ENCODE data around the gene SLC37A1.

The SLC37A1 gene

DNA sequence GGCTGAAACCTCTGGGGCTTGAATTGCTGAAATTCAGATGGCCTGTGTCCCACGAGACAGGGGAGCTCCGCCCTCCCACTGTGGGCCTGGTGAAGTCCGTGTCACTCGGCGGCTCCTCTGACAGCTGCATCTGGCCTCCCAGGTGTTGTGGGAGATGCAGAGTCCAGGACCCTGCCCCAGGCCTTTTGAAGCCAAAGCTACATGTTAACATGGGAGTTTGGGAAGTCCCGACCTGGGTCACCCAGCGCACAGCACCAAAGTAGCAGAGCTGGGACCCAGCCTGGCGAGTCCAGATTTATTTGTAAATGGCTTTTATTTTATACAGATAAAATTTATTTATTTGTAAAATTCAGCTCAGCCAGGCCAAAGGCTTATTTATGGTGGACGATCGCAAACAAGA lies 28.9 kb downstream of the SLC37A1 start:
- no peak for TF ChIP-seq POLR2AphosphoS5 (IDR thresholded peaks at IDR 0.05; ENCODE audit: low read depth, low read length)
- TF ChIP-seq, protein P1, sequence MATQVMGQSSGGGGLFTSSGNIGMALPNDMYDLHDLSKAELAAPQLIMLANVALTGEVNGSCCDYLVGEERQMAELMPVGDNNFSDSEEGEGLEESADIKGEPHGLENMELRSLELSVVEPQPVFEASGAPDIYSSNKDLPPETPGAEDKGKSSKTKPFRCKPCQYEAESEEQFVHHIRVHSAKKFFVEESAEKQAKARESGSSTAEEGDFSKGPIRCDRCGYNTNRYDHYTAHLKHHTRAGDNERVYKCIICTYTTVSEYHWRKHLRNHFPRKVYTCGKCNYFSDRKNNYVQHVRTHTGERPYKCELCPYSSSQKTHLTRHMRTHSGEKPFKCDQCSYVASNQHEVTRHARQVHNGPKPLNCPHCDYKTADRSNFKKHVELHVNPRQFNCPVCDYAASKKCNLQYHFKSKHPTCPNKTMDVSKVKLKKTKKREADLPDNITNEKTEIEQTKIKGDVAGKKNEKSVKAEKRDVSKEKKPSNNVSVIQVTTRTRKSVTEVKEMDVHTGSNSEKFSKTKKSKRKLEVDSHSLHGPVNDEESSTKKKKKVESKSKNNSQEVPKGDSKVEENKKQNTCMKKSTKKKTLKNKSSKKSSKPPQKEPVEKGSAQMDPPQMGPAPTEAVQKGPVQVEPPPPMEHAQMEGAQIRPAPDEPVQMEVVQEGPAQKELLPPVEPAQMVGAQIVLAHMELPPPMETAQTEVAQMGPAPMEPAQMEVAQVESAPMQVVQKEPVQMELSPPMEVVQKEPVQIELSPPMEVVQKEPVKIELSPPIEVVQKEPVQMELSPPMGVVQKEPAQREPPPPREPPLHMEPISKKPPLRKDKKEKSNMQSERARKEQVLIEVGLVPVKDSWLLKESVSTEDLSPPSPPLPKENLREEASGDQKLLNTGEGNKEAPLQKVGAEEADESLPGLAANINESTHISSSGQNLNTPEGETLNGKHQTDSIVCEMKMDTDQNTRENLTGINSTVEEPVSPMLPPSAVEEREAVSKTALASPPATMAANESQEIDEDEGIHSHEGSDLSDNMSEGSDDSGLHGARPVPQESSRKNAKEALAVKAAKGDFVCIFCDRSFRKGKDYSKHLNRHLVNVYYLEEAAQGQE (IDR thresholded peaks at IDR 0.05; ENCODE audit: insufficient read depth in 1 of 2, low read depth in 2 of 2, low read length in 2 of 2): no peak
- no peak for TF ChIP-seq TAF1 (IDR thresholded peaks at IDR 0.05; ENCODE audit: borderline replicate concordance, insufficient read depth, low read length)
- no peak for TF ChIP-seq FOXP2 (optimal IDR thresholded peaks at IDR 0.05; ENCODE audit: borderline replicate concordance, extremely low read depth, extremely low read length, insufficient read depth)
- TF ChIP-seq SIN3A (IDR thresholded peaks at IDR 0.05; ENCODE audit: borderline replicate concordance, insufficient read depth, low read length): no peak

DNA sequence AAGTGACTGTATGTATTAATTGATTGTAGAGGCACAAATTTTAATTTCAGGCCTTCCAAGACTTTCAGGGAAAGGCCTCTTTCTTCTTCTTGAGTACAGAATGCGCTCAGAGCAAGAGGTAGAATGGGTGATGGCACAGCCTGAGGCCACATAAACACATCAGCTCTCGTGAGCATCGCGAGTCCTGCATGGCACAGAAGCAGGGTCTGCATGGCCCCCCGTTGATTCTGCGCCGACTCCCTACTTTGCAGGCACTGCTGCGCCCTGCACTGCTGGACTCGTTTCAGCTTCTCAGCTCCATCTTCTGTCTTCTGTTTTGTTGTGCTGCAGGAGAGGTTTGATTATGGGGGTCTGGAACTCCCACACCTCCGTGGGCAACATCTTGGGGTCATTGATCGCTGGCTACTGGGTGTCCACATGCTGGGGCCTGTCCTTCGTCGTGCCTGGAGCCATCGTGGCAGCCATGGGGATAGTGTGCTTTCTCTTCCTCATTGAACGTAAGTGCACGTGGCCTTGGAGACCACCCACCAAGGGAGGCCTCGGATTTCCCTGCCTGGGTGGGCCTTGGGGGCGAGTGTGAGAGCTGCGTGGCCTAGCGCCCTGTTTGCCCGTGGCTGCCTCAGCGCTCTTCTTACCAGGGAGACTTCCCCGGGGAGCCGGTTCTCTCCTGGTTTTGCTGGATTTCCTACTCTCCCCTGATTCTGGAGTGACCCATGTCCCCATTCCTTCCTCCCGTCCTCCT lies 29.6 kb downstream of the SLC37A1 start:
- TF ChIP-seq POLR2AphosphoS5 (IDR thresholded peaks at IDR 0.05; ENCODE audit: low read depth, low read length): no peak
- TF ChIP-seq, protein P1 (IDR thresholded peaks at IDR 0.05; ENCODE audit: insufficient read depth in 1 of 2, low read depth in 2 of 2, low read length in 2 of 2): no peak
- no peak for TF ChIP-seq TAF1 (IDR thresholded peaks at IDR 0.05; ENCODE audit: borderline replicate concordance, insufficient read depth, low read length)
- no peak for TF ChIP-seq SIN3A (IDR thresholded peaks at IDR 0.05; ENCODE audit: borderline replicate concordance, insufficient read depth, low read length)
- no peak for TF ChIP-seq FOXP2 (optimal IDR thresholded peaks at IDR 0.05; ENCODE audit: borderline replicate concordance, extremely low read depth, extremely low read length, insufficient read depth)

DNA sequence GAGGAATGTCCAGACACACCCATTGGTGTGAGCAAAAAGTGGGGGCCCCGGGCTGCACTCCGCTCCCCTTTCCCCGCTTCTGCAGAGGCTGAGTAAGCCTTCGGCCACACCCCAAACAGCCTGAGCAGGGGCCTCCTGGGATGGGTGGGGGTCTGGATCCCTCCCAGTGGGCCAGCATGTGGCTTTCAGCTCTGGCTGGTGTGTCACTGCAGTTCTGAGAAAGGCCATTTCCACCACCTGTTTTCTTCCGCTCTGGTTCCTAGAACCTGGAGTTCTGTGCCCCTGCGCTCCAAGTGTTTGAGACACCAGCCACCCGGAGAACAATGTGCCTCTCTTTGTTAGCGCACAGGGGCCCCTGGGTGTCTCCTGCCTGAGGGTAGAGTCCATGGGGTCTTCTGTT lies 30.9 kb downstream of the SLC37A1 start:
- TF ChIP-seq SIN3A (IDR thresholded peaks at IDR 0.05; ENCODE audit: borderline replicate concordance, insufficient read depth, low read length): no peak
- TF ChIP-seq TAF1 (IDR thresholded peaks at IDR 0.05; ENCODE audit: borderline replicate concordance, insufficient read depth, low read length): no peak
- TF ChIP-seq, protein P1 (IDR thresholded peaks at IDR 0.05; ENCODE audit: insufficient read depth in 1 of 2, low read depth in 2 of 2, low read length in 2 of 2): no peak
- no peak for TF ChIP-seq FOXP2 (optimal IDR thresholded peaks at IDR 0.05; ENCODE audit: borderline replicate concordance, extremely low read depth, extremely low read length, insufficient read depth)
- TF ChIP-seq POLR2AphosphoS5 (IDR thresholded peaks at IDR 0.05; ENCODE audit: low read depth, low read length): no peak

DNA sequence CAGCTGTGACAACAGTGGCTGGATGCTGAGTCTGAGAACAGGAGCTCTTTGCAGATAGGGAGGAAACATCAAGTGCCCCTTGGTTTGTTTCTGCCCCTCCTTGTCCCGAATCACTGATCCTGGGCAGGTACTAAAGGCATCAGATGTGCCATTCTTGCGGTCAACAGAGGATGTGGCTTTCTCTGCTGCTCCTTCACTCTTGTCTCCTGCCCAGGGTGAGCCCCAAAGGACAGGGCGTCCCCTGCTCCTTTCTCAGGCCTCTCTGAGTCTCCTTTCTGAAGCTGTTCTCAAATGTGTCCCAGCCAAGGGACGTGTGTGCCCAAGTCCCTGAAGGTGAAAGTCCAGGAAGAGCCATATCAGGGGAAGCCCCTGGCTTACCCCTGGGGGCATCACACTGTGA lies 31.7 kb downstream of the SLC37A1 start:
- TF ChIP-seq, protein P1 (IDR thresholded peaks at IDR 0.05; ENCODE audit: insufficient read depth in 1 of 2, low read depth in 2 of 2, low read length in 2 of 2): no peak
- TF ChIP-seq SIN3A (IDR thresholded peaks at IDR 0.05; ENCODE audit: borderline replicate concordance, insufficient read depth, low read length) (no peak), TAF1 (IDR thresholded peaks at IDR 0.05; ENCODE audit: borderline replicate concordance, insufficient read depth, low read length) (no peak), POLR2AphosphoS5 (IDR thresholded peaks at IDR 0.05; ENCODE audit: low read depth, low read length) (no peak), FOXP2 (optimal IDR thresholded peaks at IDR 0.05; ENCODE audit: borderline replicate concordance, extremely low read depth, extremely low read length, insufficient read depth) (no peak)
